ENCODE data around the gene CDH20.

Gene CDH20

GRCh38 chr18:61333271-61333745 lies at the start of gene CDH20:
Gene CDH20 (plus strand): TSS chr18:61333430.
- peak; percentile 54 for DNase-seq (ENCODE audit: low spot score)

GRCh38 chr18:61284039-61284438 lies 49.2 kb upstream of the CDH20 start:
- DNase-seq (ENCODE audit: low spot score) = no peak

- no peak for DNase-seq (ENCODE audit: low spot score)
Observed at GRCh38 chr18:61285777-61286176, 47.5 kb upstream of the CDH20 start.

- no peak for DNase-seq (ENCODE audit: low spot score)
Observed at GRCh38 chr18:61286867-61287266, 46.4 kb upstream of the CDH20 start.

DNA sequence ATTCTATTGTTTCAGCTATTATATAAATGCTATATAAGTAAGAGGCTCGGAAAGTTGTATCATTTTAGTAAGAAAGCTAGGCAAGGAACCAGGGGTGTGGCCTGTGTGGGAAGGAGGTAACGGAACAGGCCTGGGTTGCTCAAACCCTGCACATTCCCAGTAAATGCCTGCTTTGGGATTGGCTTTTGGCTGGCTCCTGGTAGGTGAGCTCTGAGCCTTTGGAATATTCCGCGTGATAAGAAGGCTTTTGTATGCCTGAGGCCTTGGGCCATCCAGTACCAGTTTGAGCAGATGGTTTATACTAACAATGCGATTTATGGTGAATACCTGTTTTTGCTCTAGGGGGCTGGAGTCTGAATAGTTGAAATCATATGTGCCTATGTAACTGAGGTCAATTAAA lies 42.6 kb upstream of the CDH20 start:
- no peak for DNase-seq (ENCODE audit: low spot score)

DNA sequence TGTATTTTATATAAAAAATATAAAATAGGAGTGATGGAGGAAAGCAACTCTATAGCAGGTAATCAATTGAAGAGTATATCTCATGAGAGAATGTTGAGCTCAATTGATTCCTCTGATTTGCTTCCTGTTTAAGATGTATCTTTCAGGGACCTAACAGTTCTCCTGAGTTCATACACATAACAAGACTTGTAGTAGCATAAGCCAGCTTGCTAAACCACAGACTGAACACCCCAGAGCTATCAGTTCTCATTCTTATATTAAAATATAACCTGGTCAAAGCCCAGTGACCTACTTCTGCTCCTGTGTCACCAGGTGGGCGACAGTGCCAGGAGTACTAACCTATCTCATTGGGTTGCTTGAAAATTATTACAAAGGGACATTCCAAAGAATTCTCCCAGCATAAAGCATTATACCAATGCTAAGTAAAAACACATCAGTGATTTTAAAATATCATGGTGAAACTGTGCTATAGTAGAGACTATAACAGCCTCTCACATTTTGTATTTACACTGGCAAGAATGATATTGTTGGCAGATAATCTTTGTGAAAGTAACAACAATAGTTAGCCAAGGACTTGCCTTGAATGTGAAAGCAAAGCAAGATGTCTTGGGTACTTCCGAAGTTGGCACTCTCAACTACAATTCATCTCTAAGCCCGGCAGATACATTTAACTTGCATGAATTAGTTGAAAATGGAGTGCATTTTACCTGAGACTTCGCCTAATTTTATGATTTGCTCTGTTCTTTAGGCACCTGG lies 40.8 kb upstream of the CDH20 start:
- DNase-seq (ENCODE audit: low spot score) = no peak

DNA sequence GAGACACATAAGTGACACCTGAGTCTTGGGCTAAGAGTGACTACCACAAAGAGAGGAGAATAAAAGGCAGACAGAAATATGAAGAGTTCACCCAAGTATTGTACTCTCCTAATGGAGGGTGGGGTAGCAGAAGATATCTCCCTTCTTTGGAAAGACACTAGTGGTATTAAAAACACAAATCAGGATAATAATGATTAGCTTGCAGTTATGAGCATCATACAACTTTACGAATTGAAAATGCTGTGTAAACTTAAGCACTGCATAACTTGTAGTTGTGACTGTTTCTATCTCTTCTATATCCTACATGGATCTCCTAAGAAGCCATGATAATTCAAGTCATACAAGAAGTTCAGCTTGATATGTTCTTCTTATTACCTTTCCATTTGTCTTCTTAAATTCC lies 38.1 kb upstream of the CDH20 start:
- no peak for DNase-seq (ENCODE audit: low spot score)

DNA sequence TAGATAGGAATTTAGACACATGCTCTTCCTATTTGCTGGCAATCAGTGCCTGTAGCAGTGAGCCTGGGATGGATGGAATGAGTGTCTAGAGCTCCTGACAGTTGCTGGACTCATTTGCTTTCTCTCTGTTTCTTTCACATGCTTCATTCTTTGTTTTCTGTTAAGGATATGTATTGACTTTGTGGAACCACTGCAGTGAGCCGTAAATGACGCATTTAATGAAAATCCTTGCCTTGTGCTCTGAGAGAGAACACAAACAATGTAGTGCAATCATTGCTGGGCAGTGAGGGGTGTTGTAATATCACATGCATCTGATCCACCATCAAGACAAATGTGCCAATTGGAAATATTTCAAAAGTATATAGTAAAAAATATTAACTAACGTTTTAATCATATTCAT lies 25.2 kb upstream of the CDH20 start:
- DNase-seq (ENCODE audit: low spot score) = no peak

GRCh38 chr18:61308795-61309393 lies 24.3 kb upstream of the CDH20 start:
- no peak for DNase-seq (ENCODE audit: low spot score)

DNA sequence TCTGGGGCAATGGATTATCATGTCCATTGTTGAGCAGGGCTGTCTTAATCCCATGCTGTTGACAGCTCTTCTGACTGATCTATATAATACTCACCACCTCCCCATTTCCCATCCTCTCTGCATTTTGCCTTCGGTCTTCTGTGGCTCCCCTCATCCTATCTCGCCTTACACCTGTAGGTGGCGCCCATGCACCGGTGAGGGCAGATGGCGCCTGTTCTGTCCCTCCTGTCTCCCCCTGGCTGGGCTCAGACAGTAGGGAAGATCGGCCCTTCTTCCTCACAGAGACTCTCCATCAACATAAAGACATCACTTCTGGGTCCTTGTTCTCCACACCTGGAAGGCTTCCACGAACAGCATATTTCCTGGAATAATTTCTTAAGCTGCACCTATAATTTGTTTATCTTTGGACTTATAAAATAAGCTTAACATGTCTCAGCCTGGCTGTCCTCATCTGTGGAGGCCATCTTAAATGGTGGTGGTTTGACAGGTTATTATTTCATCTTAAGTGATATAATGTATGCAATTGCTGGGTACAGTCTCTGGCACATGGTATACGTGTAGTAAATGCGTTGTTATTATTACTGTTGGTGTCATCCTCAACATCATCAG lies 10.9 kb upstream of the CDH20 start:
- DNase-seq (ENCODE audit: low spot score) = peak; percentile 94

GRCh38 chr18:61323951-61324350 lies 9.3 kb upstream of the CDH20 start:
- DNase-seq (ENCODE audit: low spot score) = no peak

- DNase-seq (ENCODE audit: low spot score) = no peak
Observed at GRCh38 chr18:61326407-61326806, 6.8 kb upstream of the CDH20 start.

- no peak for DNase-seq (ENCODE audit: low spot score)
Observed at GRCh38 chr18:61329398-61329797, 3.8 kb upstream of the CDH20 start.

GRCh38 chr18:61331051-61331450 lies 2.2 kb upstream of the CDH20 start:
- DNase-seq (ENCODE audit: low spot score) = no peak

DNA sequence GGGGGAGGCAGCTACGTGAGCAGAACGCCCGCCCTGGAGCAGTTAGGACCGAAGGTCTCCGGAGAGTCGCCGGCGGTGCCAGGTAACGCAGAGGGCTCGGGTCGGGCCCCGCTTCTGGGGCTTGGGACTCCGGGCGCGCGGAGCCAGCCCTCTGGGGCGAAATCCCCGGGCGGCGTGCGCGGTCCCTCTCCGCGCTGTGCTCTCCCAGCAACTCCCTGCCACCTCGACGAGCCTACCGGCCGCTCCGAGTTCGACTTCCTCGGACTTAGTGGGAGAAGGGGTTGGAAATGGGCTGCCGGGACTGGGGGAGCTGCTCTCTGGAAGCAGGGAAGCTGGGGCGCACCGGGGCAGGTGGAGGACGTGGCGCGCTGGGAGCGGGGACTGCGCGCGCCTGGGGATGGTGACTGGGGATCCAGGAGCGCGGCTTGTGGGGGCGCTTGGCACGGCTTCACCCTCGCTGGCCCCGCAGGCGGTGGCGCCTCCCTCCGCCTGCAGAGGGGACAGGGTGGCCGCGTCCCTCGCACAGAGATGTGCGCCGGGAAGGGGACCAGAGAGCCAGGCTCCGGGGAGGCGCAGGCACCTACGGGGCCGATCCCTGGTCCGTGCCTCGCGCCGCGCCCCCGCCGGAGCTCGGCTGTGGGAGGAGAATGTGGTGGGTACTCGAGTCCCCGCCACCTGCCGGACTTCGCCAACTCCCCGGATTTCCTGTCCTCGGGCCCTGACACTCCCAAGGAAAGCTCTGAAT lies 688 bp downstream of the CDH20 start:
- DNase-seq (ENCODE audit: low spot score) = peak; percentile 76

GRCh38 chr18:61334491-61334850 lies 1.2 kb downstream of the CDH20 start:
- DNase-seq (ENCODE audit: low spot score) = peak; percentile 45

- peak; percentile 29 for DNase-seq (ENCODE audit: low spot score)
Observed at GRCh38 chr18:61334951-61335683, 1.9 kb downstream of the CDH20 start.

DNA sequence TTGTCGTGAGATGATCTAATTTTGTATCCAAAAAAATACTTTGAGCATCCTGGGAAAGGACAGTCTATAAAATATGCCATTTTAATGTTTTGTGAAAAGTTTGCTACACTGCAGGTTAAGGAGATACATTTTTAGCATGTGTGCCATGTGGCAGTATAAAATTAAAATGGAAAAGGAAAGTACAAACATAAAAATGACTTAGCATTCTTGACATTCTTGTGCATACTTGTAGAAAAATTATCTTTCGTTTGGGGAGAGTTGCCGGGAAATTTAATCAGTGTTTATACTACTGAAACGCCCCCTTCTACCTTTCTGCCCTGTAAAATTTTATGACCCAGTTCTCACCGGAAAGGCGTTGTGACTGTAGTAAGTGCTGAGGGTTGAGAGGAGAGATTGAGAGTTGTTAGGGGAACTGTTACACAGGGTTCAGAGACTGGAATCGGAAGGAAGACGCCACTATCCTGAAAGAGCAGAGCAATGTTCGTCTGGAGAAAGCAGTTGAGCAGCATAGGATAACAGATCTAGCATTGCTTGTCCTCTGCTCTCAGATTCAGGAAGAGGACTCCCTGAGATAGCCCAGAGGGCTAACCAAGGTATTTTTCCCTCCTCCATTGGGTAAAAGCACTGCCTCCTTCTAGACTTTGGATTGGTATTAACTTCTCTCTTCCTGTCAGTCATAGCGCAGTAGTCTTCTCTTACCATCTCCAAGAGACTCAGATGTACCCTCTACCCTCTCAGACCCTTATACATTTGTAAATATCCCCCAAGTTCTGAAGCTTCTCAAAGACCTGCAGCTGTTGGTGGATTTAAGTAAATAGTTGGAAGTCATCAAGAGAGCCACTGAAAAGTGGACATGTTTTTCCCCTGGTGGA lies 2.7 kb downstream of the CDH20 start:
- DNase-seq (ENCODE audit: low spot score) = no peak

- no peak for DNase-seq (ENCODE audit: low spot score)
Observed at GRCh38 chr18:61336766-61337165, 3.5 kb downstream of the CDH20 start.

GRCh38 chr18:61337527-61337926 lies 4.3 kb downstream of the CDH20 start:
- no peak for DNase-seq (ENCODE audit: low spot score)

DNA sequence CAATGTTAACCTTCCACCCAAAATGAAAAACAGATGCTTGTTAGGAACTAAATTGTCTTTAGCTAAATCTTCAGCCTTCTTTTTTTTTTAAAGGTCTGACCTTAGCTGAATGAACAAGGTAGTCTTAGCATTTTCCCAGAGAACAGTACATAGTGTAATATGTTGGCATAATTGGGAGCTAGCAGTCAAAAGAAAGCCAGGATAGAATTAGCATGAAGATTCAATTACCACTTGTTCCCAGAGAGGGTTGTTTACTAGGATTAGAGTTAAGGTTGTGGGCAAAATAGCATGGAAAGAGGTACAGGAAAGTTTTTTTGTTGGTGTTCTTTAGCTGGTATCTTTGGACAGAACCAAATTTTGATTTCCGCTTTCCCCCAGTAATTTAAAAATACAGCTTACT lies 6.9 kb downstream of the CDH20 start:
- no peak for DNase-seq (ENCODE audit: low spot score)
